HG02678 (cell line): Measurements from ENCODE around the gene KYAT1.

ENCODE experiments used
- ATAC-seq: cut with Tn5 transposase; IDR thresholded peaks from one replicate; pipeline ENCODE4 v1.9.1; 2021; ENCODE audit warnings: mild to moderate bottlenecking, moderate library complexity; ENCODE audit not compliant: unreplicated experiment

KYAT1 gene

GRCh38 chr9:128786681-128787601 lies 94.8 kb downstream of the KYAT1 start, which contains the start of gene TBC1D13:
Gene TBC1D13 (plus strand): TSS chr9:128787253. CDS start chr9:128787354, 101 bp downstream.
- ATAC-seq = peak; percentile 92

GRCh38 chr9:128785427-128785826 lies 96.3 kb downstream of the KYAT1 start:
- no peak for ATAC-seq
